Measurements from ENCODE around the gene ARHGAP31. TPM values are rescaled to one million over a fixed set of nuclear protein-coding genes. Genes with fewer than 3 reads are reported as not detected.

ARHGAP31 gene
- total and polyA plus RNA-seq, 2 donors from 2014 or later: 3.2 to 28.7 TPM

GRCh38 chr3:119413603-119414280 is 119.6 kb downstream of the ARHGAP31 start:
- DNase-seq: no peak
- H3K36me3 ChIP-seq (ENCODE audit: control insufficient read depth in 2 of 3, insufficient read depth in 3 of 3, low read length in 3 of 3): peaks cover 0 to 9% (median 3%) of the 10 kb centered on the region in 3 donors
- H3K4me3 ChIP-seq (ENCODE audit: low read length in 3 of 3): no peak overlapping the region
- H3K27me3 ChIP-seq (ENCODE audit: control insufficient read depth, insufficient read depth, low read length): no peaks in the 10 kb centered on the region
- FAIRE-seq: no peak
- no peak overlapping the region for H3K27ac ChIP-seq (ENCODE audit: low read depth in 2 of 2, low read length in 2 of 2)
- no peaks in the 10 kb centered on the region for H3K9me3 ChIP-seq (ENCODE audit: control insufficient read depth in 2 of 3, insufficient read depth in 1 of 3, low read length in 3 of 3)
- H3K9ac ChIP-seq (ENCODE audit: low read length in 3 of 3): no peak overlapping the region
- TF ChIP-seq, protein P1, sequence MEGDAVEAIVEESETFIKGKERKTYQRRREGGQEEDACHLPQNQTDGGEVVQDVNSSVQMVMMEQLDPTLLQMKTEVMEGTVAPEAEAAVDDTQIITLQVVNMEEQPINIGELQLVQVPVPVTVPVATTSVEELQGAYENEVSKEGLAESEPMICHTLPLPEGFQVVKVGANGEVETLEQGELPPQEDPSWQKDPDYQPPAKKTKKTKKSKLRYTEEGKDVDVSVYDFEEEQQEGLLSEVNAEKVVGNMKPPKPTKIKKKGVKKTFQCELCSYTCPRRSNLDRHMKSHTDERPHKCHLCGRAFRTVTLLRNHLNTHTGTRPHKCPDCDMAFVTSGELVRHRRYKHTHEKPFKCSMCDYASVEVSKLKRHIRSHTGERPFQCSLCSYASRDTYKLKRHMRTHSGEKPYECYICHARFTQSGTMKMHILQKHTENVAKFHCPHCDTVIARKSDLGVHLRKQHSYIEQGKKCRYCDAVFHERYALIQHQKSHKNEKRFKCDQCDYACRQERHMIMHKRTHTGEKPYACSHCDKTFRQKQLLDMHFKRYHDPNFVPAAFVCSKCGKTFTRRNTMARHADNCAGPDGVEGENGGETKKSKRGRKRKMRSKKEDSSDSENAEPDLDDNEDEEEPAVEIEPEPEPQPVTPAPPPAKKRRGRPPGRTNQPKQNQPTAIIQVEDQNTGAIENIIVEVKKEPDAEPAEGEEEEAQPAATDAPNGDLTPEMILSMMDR (IDR thresholded peaks at IDR 0.05; ENCODE audit: borderline replicate concordance, extremely low read depth, insufficient read depth): no peak
- intact Hi-C loops (cut with DNase I): no loop called here
- H3K4me1 ChIP-seq (ENCODE audit: control insufficient read depth in 2 of 3, insufficient read depth in 2 of 3, low read depth in 1 of 3, low read length in 3 of 3): no peaks in the 10 kb centered on the region

DNA sequence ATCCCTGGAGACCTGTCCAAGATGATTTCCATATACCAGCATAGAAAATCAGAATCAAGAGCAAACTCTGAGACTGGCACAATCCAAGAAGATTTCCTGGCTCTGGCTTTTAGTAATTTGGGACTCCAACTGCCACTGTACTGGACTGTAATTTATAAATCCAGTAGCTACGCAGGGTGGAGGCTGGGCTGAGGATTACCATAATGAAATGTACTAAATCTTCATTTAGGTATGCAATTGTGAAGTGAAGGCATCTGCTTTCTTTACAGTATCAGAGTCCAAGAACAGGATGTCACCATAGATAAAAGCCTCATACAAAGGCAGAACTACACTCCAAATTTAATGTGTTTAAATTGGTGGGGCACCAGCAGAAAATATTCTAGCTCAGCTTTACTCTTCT is 122.7 kb downstream of the ARHGAP31 start:
- DNase-seq (no peak), FAIRE-seq (no peak)
- TF ChIP-seq, protein P1 (IDR thresholded peaks at IDR 0.05; ENCODE audit: borderline replicate concordance, extremely low read depth, insufficient read depth): no peak
- no peak overlapping the region for H3K9ac ChIP-seq (ENCODE audit: low read length in 3 of 3)
- H3K27me3 ChIP-seq (ENCODE audit: control insufficient read depth, insufficient read depth, low read length): no peaks in the 10 kb centered on the region
- peaks cover 0 to 4% (median 3%) of the 10 kb centered on the region in 3 donors for H3K36me3 ChIP-seq (ENCODE audit: control insufficient read depth in 2 of 3, insufficient read depth in 3 of 3, low read length in 3 of 3)
- intact Hi-C loops (cut with DNase I): no loop called here
- no peaks in the 10 kb centered on the region for H3K9me3 ChIP-seq (ENCODE audit: control insufficient read depth in 2 of 3, insufficient read depth in 1 of 3, low read length in 3 of 3)
- no peak overlapping the region for H3K27ac ChIP-seq (ENCODE audit: low read depth in 2 of 2, low read length in 2 of 2)
- H3K4me3 ChIP-seq (ENCODE audit: low read length in 3 of 3): no peak overlapping the region
- no peaks in the 10 kb centered on the region for H3K4me1 ChIP-seq (ENCODE audit: control insufficient read depth in 2 of 3, insufficient read depth in 2 of 3, low read depth in 1 of 3, low read length in 3 of 3)

GRCh38 chr3:119417771-119418512 is 123.8 kb downstream of the ARHGAP31 start:
- intact Hi-C loops (cut with DNase I): no loop called here
- Histone ChIP-seq H3K9me3 (ENCODE audit: control insufficient read depth in 2 of 3, insufficient read depth in 1 of 3, low read length in 3 of 3) (no peaks in the 10 kb centered on the region), H3K36me3 (ENCODE audit: control insufficient read depth in 2 of 3, insufficient read depth in 3 of 3, low read length in 3 of 3) (peaks cover 0 to 4% (median 3%) of the 10 kb centered on the region in 3 donors), H3K9ac (ENCODE audit: low read length in 3 of 3) (no peak overlapping the region), H3K27ac (ENCODE audit: low read depth in 2 of 2, low read length in 2 of 2) (no peak overlapping the region), H3K4me3 (ENCODE audit: low read length in 3 of 3) (no peak overlapping the region), H3K4me1 (ENCODE audit: control insufficient read depth in 2 of 3, insufficient read depth in 2 of 3, low read depth in 1 of 3, low read length in 3 of 3) (no peaks in the 10 kb centered on the region), H3K27me3 (ENCODE audit: control insufficient read depth, insufficient read depth, low read length) (no peaks in the 10 kb centered on the region)
- TF ChIP-seq, protein P1 (IDR thresholded peaks at IDR 0.05; ENCODE audit: borderline replicate concordance, extremely low read depth, insufficient read depth): no peak
- FAIRE-seq (no peak), DNase-seq (no peak)

All from kidney (tissue), 14 donors.